SU-DHL-6 (cell line): ENCODE results near the gene SEMG1.

Experiments used
- H2AFZ ChIP-seq: fragments of 200-600 bp; sonication (generic); 2 replicates; pipeline ENCODE4 v1.6.1; 2014; ENCODE audit warnings: low read depth, mild to moderate bottlenecking, moderate library complexity, mixed read lengths, antibody characterized with exemption, low read length; ENCODE audit not compliant: severe bottlenecking
- H3F3A ChIP-seq: fragments of 200-600 bp; shearing (Covaris generic); 2 replicates; pipeline ENCODE4 v1.6.0; 2016; ENCODE audit warnings: antibody characterized with exemption, mild to moderate bottlenecking; ENCODE audit not compliant: insufficient read depth
- H3K27ac ChIP-seq: fragments of 200-600 bp; sonication (generic); 2 replicates; pipeline ENCODE4 v1.5.1; 2016; ENCODE audit warnings: low read depth, mild to moderate bottlenecking, low read length, moderate library complexity, mixed read lengths
- H3K27me3 ChIP-seq: fragments of 200-600 bp; sonication (generic), shearing (Covaris generic); 2 replicates; pipeline ENCODE4 v1.6.0; 2014; ENCODE audit warnings: mild to moderate bottlenecking, low read length
- H3K36me3 ChIP-seq: fragments of 200-600 bp; sonication (generic); 2 replicates; pipeline ENCODE4 v1.6.1; 2014; ENCODE audit warnings: mild to moderate bottlenecking, low read length, mixed read lengths
- H3K4me2 ChIP-seq: fragments of 300-600, 200-600 bp; shearing (Covaris generic), sonication (generic); 2 replicates; pipeline ENCODE4 v1.6.0; 2014; ENCODE audit warnings: low read length, low read depth, mild to moderate bottlenecking; ENCODE audit not compliant: poor library complexity, severe bottlenecking
- H3K4me3 ChIP-seq: fragments of 200-600 bp; sonication (generic); 2 replicates; pipeline ENCODE4 v1.5.1; 2014; ENCODE audit warnings: antibody characterized with exemption, low read length, mild to moderate bottlenecking, mixed read lengths; ENCODE audit not compliant: insufficient read depth, poor library complexity, severe bottlenecking
- H3K79me2 ChIP-seq: fragments of 200-600 bp; sonication (generic); 2 replicates; pipeline ENCODE4 v1.6.1; 2014; ENCODE audit warnings: mild to moderate bottlenecking, low read length, moderate library complexity; ENCODE audit not compliant: insufficient read depth
- H3K9ac ChIP-seq: fragments of 200-600 bp; sonication (generic); 2 replicates; pipeline ENCODE4 v1.7.0; 2014; ENCODE audit warnings: mild to moderate bottlenecking, low read length
- H3K9me2 ChIP-seq: fragments of 200-600 bp; sonication (generic); replicated peaks from 2 replicates; pipeline ENCODE4 v1.6.1; 2014; ENCODE audit warnings: low read length; ENCODE audit not compliant: insufficient read depth
- H3K9me3 ChIP-seq: fragments of 200-600 bp; sonication (generic); 2 replicates; pipeline ENCODE4 v1.6.1; 2014; ENCODE audit warnings: low read length, mixed read lengths; ENCODE audit not compliant: insufficient read depth
- H4K20me1 ChIP-seq: fragments of 200-600 bp; sonication (generic); 2 replicates; pipeline ENCODE4 v1.6.1; 2014; ENCODE audit warnings: low read depth, mild to moderate bottlenecking, antibody characterized with exemption, low read length, moderate library complexity, mixed read lengths
- CTCF ChIP-seq: fragments of 200-600 bp; sonication (generic); IDR thresholded peaks from one replicate; pipeline ENCODE4 v1.5.1; 2017; ENCODE audit warnings: antibody characterized with exemption, mild to moderate bottlenecking, low read length, moderate library complexity; ENCODE audit not compliant: insufficient read depth, poor library complexity, severe bottlenecking
- EZH2phosphoT487 ChIP-seq: fragments of 200-600 bp; sonication (generic), shearing (Covaris generic); conservative IDR thresholded peaks from 2 replicates; pipeline ENCODE4 v1.6.1; 2018; ENCODE audit warnings: mild to moderate bottlenecking, antibody characterized with exemption, low read length, moderate library complexity, mixed read lengths

SEMG1 gene

GRCh38 chr20:45254383-45255262 is 47.8 kb downstream of the SEMG1 start, which contains the start of gene SLPI:
Gene SLPI (minus strand): TSS chr20:45254564. CDS start chr20:45254543, 21 bp downstream.
- Histone ChIP-seq H2AFZ (no peak within 1 kb of the TSS), H3K9ac (no peak within 1 kb of the TSS), H3K9me3 (no peaks in the 10 kb centered on the region), H3K79me2 (no peaks in the 10 kb centered on the region), H3K36me3 (no peaks in the 10 kb centered on the region), H4K20me1 (no peaks in the 10 kb centered on the region), H3K27ac (no peak within 1 kb of the TSS), H3K4me3 (no peak within 1 kb of the TSS), H3F3A (no peaks in the 10 kb centered on the region), H3K9me2 (no peaks in the 10 kb centered on the region), H3K4me2 (no peak within 1 kb of the TSS), H3K27me3 (no peaks in the 10 kb centered on the region)
- TF ChIP-seq CTCF (no peak), EZH2phosphoT487 (no peak)

DNA sequence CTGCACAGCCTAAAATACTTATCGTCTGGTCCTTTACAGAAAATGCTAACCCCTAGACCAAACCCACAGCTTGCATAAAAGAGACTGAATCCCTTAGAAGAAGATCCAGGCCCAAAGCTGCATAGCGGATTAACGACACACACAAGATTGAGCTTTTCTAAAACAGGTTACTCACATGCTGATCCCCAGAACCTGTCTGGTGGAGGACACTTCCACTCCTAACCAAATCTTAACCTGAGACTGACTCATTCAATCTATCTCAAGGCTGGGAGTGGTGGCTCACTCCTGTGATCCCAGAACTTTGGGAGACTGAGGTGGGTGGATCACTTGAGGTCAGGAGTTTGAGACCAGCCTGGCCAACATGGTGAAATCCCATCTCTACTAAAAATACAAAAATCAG is 50.3 kb downstream of the SEMG1 start:
- Histone ChIP-seq H3K36me3 (no peaks in the 10 kb centered on the region), H3K9ac (no peak overlapping the region), H3K79me2 (no peaks in the 10 kb centered on the region), H2AFZ (no peak overlapping the region), H3K9me3 (no peaks in the 10 kb centered on the region), H3K27me3 (no peaks in the 10 kb centered on the region), H3K4me2 (no peak overlapping the region), H3K27ac (no peak overlapping the region), H3K4me3 (no peak overlapping the region), H3F3A (no peaks in the 10 kb centered on the region), H3K9me2 (no peaks in the 10 kb centered on the region), H4K20me1 (no peaks in the 10 kb centered on the region)
- TF ChIP-seq EZH2phosphoT487: no peak
- no peak for TF ChIP-seq CTCF

DNA sequence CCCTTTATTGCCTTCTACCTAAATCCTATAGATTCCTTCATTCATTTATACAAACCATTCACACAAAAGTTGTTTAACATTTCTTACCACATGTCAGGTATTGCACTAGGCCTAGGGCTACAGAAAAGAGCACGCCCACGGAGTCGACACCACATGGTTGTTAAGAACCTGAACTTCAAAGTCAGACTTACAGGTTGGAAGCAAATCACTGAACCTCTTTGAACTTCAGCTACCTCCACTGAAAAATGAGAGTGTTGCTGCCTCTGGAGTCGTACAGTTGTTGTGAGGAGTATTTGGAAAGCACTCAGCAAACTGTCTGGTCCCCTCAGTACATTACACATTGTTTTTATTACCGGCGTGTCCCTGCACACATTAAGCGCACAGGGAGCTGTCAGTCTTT is 50.9 kb downstream of the SEMG1 start:
- H4K20me1 ChIP-seq: no peaks in the 10 kb centered on the region
- H3K27ac ChIP-seq: no peak overlapping the region
- H3K9me3 ChIP-seq: no peaks in the 10 kb centered on the region
- no peaks in the 10 kb centered on the region for H3F3A ChIP-seq
- H3K4me2 ChIP-seq: no peak overlapping the region
- H3K4me3 ChIP-seq: no peak overlapping the region
- H2AFZ ChIP-seq: no peak overlapping the region
- no peaks in the 10 kb centered on the region for H3K36me3 ChIP-seq
- no peak for TF ChIP-seq CTCF
- TF ChIP-seq EZH2phosphoT487: no peak
- no peak overlapping the region for H3K9ac ChIP-seq
- H3K27me3 ChIP-seq: 0 out of 2 replicates have a peak, but pooled peaks cover under 1% of the 10 kb centered on the region
- no peaks in the 10 kb centered on the region for H3K79me2 ChIP-seq
- no peaks in the 10 kb centered on the region for H3K9me2 ChIP-seq
